Measurements from ENCODE around the gene CXCL5.
"Not testable (repeated sequence)": the region's sequence is repeated elsewhere in the genome, so short reads cannot be mapped to it uniquely, and the experiment has no call there.

Gene CXCL5

DNA sequence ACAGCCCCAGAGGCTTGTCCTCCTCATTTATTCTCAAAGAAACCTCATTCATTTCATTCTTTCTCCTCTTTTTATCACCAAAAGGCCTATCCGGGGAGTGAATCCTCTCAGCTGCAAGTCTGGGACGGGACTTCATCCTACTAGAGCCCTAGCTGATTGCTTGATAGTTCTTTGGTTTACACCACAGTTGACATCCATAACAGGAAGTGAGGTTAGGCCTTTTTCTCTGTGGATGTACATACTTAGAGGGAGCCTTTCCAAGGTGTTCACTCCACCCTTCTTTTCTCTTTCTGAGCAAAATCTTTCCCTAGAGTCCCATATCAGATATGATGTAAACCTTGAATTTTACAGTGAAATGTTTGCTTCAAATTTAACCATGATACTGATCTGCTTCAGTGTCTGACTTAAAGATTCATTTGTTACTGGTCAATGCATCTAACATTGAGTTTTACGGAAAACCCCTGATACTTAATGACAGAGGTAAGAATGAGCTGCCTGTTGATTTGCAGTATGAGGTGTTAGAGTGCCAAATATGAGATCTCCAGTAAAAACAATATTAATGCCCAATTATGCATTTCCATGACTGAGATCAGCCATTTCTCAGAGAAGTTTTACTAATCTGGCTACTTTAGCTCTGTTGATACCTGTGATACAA lies 16.8 kb upstream of the CXCL5 start:
- no peak for DNase-seq (ENCODE audit: low spot score)

DNA sequence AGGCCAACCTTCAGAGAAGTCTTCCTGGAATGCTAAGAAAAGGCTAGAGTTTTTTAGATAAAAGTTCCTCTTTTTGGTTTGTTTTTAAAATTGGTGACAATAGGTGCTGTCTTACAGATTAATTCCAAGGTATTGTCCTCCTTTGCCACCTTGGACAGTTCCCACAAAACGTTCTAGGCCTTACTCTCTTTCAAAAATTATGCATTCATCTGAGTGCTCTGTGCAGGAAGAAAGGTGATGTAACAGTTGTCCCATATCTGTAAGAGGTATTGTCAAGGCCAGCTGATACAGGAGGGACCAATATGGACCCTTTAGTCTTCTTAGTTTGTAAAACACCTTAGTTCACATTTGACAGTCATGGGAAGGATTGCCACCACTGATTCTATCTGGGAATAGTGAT lies 15.9 kb upstream of the CXCL5 start:
- no peak for DNase-seq (ENCODE audit: low spot score)

DNA sequence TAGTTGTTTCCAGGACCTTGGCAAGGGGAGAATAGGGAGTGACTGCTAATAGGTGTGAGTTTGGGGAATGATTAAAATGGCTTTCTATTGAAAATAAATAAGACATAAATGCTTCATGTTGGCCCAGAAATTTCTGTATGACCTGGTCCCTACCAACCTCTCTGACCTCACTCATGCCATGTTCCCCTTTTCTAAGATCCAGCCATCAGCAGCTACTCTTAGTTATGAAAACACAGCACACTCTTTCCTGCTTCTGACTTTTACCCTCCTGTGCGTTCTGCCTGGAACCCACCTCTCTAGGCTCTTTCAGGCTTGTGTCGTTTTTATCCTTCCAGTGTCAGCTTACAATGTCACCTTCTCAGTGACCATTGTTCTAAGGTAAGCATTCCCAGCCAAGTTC lies 14.8 kb upstream of the CXCL5 start:
- DNase-seq (ENCODE audit: low spot score) = no peak

DNA sequence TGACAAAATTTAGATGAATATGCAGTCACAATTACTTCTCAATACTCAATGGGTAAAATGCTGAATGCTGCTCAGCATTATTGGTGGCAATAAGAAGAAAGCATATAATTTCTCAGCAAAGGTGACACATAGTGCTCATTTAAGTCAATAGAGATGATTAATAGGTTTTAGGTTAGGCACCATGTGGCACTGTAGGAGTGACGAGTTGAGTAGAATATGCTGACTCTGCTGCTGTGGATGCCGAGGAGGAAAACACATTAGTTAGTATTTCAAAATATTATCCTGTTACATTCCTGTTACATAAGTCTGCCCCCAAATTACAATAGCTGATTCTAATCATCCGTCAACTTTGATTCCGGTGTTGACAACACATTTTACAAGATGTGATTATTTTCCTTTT lies 13.7 kb upstream of the CXCL5 start:
- no peak for DNase-seq (ENCODE audit: low spot score)

GRCh38 chr4:74009307-74009706 lies 10.8 kb upstream of the CXCL5 start:
- no peak for DNase-seq (ENCODE audit: low spot score)

GRCh38 chr4:74006009-74006476 lies 7.6 kb upstream of the CXCL5 start:
- no peak for DNase-seq (ENCODE audit: low spot score)

DNA sequence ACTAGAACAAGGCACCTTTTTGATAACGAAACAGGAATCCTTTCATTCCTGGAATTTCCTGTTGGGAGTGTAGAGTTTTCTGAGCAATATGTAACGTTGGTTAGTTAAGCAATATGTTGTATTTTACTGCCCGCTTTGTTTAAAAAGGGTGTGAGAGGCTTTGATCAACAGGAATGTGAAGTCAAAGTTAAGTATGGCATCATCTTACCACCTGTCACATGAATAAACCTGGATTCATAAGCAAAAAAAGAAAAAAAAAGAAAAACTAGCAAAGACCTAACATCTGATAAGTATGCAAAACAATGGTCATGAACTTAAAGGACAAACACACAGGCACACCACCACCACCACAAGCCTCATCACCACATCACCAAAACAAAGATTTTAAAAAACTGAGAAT lies 7.1 kb upstream of the CXCL5 start:
- peak; percentile 88 for DNase-seq (ENCODE audit: low spot score)

GRCh38 chr4:74004668-74005067 lies 6.2 kb upstream of the CXCL5 start:
- DNase-seq (ENCODE audit: low spot score) = no peak

DNA sequence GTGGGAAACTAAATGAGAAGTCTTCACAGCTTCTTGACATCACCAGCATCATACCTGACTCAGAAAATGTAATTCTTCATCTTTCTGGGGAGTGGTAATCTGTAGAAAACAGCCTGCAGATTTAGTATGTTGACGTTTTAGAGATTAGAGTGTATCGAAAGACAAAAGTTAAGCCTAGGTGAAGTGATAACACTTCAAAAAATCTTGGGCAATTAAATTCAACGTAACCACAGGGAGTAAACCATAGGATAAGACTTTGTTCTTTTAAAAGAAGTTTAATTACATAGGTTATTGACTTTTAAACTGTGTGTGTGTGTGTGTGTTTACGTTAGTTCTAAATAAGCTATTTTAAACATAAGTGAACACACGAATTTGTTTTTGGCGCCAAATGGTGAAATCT lies 1.8 kb upstream of the CXCL5 start:
- no peak for DNase-seq (ENCODE audit: low spot score)

- no peak for DNase-seq (ENCODE audit: low spot score)
Measured at GRCh38 chr4:73992050-73992449, 6.4 kb downstream of the CXCL5 start.

DNA sequence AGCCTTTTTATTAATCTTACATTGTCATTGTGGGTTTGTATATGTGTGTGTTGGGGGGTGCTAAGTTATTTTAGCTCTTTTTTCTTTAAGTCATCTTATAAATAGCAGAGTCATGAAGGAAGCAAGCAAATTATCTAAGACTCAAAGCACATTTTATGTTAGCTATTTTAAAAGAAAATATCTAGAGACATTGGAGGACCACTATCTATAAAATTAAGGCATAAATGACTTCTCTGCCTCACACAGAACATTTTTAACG lies 6.8 kb downstream of the CXCL5 start:
- no peak for DNase-seq (ENCODE audit: low spot score)

- no peak for DNase-seq (ENCODE audit: low spot score)
Measured at GRCh38 chr4:73990988-73991741, 7.3 kb downstream of the CXCL5 start.

- no peak for DNase-seq (ENCODE audit: low spot score)
Measured at GRCh38 chr4:73989928-73990327, 8.5 kb downstream of the CXCL5 start.

GRCh38 chr4:73989031-73989430 lies 9.4 kb downstream of the CXCL5 start:
- DNase-seq (ENCODE audit: low spot score) = no peak

GRCh38 chr4:73988061-73988460 lies 10.4 kb downstream of the CXCL5 start, which contains the start of gene PPBP:
TSS of gene PPBP (minus strand) at chr4:73988190. CDS start at chr4:73988103, 87 bp downstream.
- no peak for DNase-seq (ENCODE audit: low spot score)

DNA sequence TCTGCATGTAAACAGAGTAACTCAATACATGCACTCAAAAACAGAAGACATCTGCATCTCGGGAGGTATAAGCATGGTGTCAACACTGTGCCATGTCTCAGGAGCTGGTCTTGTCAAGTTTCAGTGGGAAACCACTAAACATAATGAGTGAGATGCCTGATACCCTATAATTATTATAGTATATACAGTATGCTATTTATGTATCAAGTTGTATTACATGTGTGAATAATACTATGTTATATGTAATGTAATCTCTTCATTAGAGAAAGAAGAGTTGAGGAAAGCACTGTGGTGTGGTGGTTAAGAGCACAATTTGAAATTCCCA lies 13.0 kb downstream of the CXCL5 start:
- no peak for DNase-seq (ENCODE audit: low spot score)

- no peak for DNase-seq (ENCODE audit: low spot score)
Measured at GRCh38 chr4:73984736-73985527, 13.5 kb downstream of the CXCL5 start.

DNA sequence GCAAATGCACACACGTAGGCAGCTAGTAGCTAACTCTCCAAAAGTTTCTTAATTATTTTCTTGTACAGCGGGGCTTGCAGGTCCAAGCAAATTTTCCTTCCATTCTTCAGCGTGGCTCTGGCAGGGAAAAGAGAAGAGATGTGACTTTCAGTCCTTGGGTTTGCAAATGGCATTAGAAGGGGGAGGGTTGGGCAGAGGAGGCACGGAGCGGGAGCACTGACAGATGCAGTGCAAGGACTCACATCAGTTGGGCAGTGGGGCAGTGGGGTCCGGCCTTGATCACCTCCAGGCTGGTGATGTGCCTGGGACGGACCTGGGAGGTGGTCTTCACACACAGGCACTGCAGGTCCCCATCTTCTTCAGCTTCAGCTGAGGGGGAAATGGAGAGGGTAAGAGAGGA lies 17.3 kb downstream of the CXCL5 start:
- DNase-seq (ENCODE audit: low spot score) = not testable (repeated sequence)

DNA sequence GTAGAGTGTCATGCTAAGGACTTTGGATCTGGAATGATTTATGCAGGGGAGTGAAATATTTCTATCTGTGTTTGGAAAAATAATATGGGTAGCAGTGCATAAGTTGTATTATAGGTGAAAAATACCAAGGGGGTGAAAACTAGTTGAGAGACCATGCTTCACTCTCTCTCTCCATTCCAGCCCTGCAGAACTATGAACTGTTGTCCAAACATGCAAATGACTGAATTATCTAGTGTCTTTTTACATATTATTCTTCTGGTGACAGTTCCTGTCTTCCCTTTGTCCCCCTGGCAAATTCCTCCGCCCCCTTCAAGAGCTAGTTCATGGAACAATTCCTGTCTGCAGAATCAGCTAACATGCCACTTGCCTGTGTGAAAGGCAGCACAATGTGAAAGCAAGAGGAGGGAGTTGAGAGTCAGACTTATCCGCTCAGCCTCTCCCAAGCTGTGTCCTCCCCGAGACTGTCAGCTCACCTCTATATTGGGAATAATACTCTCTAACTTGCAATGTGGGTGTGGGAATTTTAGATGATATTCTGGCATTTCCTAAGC lies 19.0 kb downstream of the CXCL5 start:
- no peak for DNase-seq (ENCODE audit: low spot score)

DNA sequence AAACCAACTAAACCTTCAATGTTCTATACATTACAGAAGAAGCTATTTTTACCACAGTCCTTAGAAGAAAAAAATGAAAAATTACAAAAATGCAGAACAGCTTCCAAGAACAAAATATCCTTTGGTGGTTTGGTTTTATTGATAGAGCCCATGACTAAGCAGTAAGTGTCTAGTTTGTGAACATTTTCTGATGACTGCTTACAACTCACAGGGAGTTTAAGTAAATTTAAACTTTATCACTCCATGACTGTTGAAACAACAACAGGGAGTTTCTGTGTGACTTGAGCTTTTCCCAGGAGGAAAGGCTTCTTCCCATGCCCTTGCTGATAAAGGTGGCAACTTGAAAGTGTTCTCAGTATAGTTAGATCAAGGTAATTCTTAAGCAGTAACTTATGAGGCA lies 19.6 kb downstream of the CXCL5 start:
- peak; percentile 46 for DNase-seq (ENCODE audit: low spot score)

- DNase-seq (ENCODE audit: low spot score) = no peak
Measured at GRCh38 chr4:73976716-73977115, 21.8 kb downstream of the CXCL5 start.

DNA sequence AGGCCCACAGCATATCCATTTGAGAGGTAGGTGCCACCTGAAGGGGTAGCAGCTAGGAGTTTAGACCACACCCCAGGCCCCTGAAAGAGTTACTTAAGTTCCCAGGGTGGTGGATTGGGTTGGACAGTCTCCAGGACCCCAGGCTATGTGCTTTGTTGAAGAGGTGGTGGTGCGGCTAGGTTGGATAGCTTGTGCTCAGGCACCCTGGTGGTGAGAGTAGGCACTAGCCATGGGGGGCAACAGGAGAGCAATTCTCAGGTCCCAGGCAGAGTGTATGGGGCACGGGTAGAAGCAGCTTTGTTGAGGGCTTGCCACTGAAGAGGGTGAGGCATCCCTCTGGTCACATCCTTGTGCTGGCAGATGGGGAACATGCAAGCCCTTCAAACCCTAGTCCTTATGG lies 22.3 kb downstream of the CXCL5 start:
- DNase-seq (ENCODE audit: low spot score) = no peak

DNA sequence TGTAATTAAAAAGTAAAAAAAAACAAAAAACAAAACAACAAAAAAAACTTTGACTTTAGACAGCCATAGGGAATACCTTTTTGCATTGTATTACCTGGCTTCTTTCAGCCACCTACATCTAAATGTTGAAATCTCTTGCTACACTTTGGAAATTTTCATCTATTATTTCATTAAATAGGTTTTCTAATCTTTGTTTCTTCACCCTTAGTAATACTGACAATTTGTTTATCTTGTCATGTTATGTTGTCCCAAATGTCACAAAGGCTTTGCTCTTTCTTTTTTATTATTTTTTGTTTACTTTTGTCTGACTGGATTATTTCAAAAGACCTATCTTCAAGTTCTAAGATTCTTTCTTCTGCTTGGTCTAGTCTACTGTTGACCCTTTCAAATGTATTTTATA lies 24.1 kb downstream of the CXCL5 start:
- no peak for DNase-seq (ENCODE audit: low spot score)

Measured in LoVo (cell line).